GM18873 (cell line): ENCODE measurements around the gene RAB8A.

Source experiments
- ATAC-seq: cut with Tn5 transposase; IDR thresholded peaks from one replicate; pipeline ENCODE4 v1.9.1; 2021; ENCODE audit warnings: mild to moderate bottlenecking, moderate library complexity, moderate number of reproducible peaks; ENCODE audit not compliant: unreplicated experiment, low FRiP score

The RAB8A gene

GRCh38 chr19:16111160-16111908 lies at the start of gene RAB8A:
Gene RAB8A (plus strand): TSS chr19:16111889. CDS start chr19:16111902, 13 bp downstream.
- ATAC-seq = peak; percentile 84

GRCh38 chr19:16061943-16062342 lies 49.7 kb upstream of the RAB8A start:
- no peak for ATAC-seq

- ATAC-seq = no peak
Observed at GRCh38 chr19:16062789-16063188, 48.9 kb upstream of the RAB8A start.

- no peak for ATAC-seq
Observed at GRCh38 chr19:16064209-16064889, 47.3 kb upstream of the RAB8A start.

- no peak for ATAC-seq
Observed at GRCh38 chr19:16066611-16067104, 45.0 kb upstream of the RAB8A start.

- no peak for ATAC-seq
Observed at GRCh38 chr19:16067205-16067938, 44.3 kb upstream of the RAB8A start.

- ATAC-seq = no peak
Observed at GRCh38 chr19:16068696-16069259, 42.9 kb upstream of the RAB8A start.

- no peak for ATAC-seq
Observed at GRCh38 chr19:16069813-16070365, 41.8 kb upstream of the RAB8A start.

GRCh38 chr19:16070366-16070990 lies 41.2 kb upstream of the RAB8A start:
- ATAC-seq = no peak

GRCh38 chr19:16071072-16071691 lies 40.5 kb upstream of the RAB8A start:
- no peak for ATAC-seq

- no peak for ATAC-seq
Observed at GRCh38 chr19:16073481-16073880, 38.2 kb upstream of the RAB8A start.

GRCh38 chr19:16073988-16074387 lies 37.7 kb upstream of the RAB8A start:
- ATAC-seq = no peak

GRCh38 chr19:16074488-16075365 lies 37.0 kb upstream of the RAB8A start:
- no peak for ATAC-seq

- no peak for ATAC-seq
Observed at GRCh38 chr19:16075430-16076153, 36.1 kb upstream of the RAB8A start.

- ATAC-seq = peak; percentile 47
Observed at GRCh38 chr19:16076154-16076957, 35.3 kb upstream of the RAB8A start, which contains the start of gene TPM4. Gene TPM4 (plus strand): TSS chr19:16076495. CDS start chr19:16076566, 71 bp downstream.

GRCh38 chr19:16076958-16077611 lies 34.6 kb upstream of the RAB8A start:
- no peak for ATAC-seq
